ENCODE data around the gene RAPGEF4. TPM values are rescaled to one million over a fixed set of nuclear protein-coding genes. Genes with fewer than 3 reads are reported as not detected.

The RAPGEF4 gene
- total RNA-seq, 1 donor from 2014 or later: 0.57 TPM

- Mint-ChIP-seq H3K27me3 (ENCODE audit: low read depth) (no peaks in the 10 kb centered on the region), H3K36me3 (ENCODE audit: low read depth) (no peaks in the 10 kb centered on the region), H3K9me3 (ENCODE audit: low read depth) (no peaks in the 10 kb centered on the region), H3K27ac (ENCODE audit: unreplicated experiment) (no peak overlapping the region), H3K4me3 (ENCODE audit: unreplicated experiment) (no peak overlapping the region), H3K4me1 (ENCODE audit: low read depth) (peaks cover 8% of the 10 kb centered on the region)
- no peak for TF ChIP-seq CTCF (IDR thresholded peaks at IDR 0.05)
- no peak for DNase-seq (ENCODE audit: low spot score)
These were observed 103.8 kb downstream of the RAPGEF4 start for GRCh38 chr2:172839446-172839845.

DNA sequence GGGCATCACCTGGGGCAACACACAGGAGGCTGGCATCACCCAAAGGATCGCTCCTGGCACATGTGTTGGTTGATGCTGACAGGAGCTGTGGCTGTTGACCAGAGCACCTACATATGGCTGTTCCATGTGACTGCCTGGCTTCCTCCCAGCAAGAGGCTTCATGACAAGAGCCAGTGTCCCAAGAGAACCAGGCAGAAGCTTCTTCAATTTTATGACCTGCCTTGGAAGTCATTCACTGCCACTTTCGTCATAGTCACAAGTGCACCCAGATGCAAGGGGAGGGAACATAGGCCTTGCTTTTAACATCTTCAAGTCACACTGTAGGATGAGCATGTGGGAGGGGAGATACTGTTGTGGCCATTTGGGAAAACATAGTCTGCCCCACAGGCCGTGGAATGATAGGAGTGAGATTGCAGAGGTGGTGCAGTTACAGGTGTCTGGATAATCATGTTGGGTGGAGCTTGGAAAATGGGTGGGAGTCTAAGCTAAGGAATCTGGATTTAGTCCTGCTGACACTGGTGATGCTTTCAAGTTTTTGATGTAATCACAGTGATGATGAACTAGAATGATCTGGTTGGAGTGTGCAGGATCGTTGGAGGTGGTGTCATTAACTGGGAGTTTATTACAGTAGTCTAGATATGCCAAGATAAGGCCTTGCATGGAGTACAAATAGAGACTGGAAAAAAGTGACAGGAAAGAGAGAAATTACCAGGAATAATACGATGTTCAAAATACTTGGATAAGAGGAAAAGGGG, 107.0 kb downstream of the RAPGEF4 start:
- H3K4me3 Mint-ChIP-seq (ENCODE audit: unreplicated experiment): no peak overlapping the region
- no peaks in the 10 kb centered on the region for H3K4me1 Mint-ChIP-seq (ENCODE audit: low read depth)
- no peak for TF ChIP-seq CTCF (IDR thresholded peaks at IDR 0.05)
- no peaks in the 10 kb centered on the region for H3K36me3 Mint-ChIP-seq (ENCODE audit: low read depth)
- H3K27ac Mint-ChIP-seq (ENCODE audit: unreplicated experiment): no peak overlapping the region
- DNase-seq (ENCODE audit: low spot score): no peak
- H3K9me3 Mint-ChIP-seq (ENCODE audit: low read depth): no peaks in the 10 kb centered on the region
- no peaks in the 10 kb centered on the region for H3K27me3 Mint-ChIP-seq (ENCODE audit: low read depth)

DNA sequence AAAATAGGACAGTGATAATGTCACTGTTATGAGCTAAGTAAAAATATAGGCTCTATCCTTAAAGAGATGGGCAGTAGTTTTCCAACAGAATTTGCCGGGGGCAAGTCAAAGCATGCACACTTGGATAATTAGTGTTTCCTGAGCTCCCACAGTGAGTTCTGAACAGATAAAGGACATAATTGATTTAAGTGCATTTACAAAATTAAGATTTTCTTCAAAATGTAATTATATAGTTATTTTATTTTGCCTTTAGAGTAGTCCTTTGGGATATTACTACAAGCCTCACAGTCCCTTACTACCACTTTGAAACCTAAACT, 107.6 kb downstream of the RAPGEF4 start:
- H3K4me3 Mint-ChIP-seq (ENCODE audit: unreplicated experiment): no peak overlapping the region
- H3K4me1 Mint-ChIP-seq (ENCODE audit: low read depth): no peaks in the 10 kb centered on the region
- no peaks in the 10 kb centered on the region for H3K9me3 Mint-ChIP-seq (ENCODE audit: low read depth)
- TF ChIP-seq CTCF (IDR thresholded peaks at IDR 0.05): no peak
- H3K27me3 Mint-ChIP-seq (ENCODE audit: low read depth): no peaks in the 10 kb centered on the region
- no peak for DNase-seq (ENCODE audit: low spot score)
- H3K36me3 Mint-ChIP-seq (ENCODE audit: low read depth): no peaks in the 10 kb centered on the region
- H3K27ac Mint-ChIP-seq (ENCODE audit: unreplicated experiment): no peak overlapping the region

- no peaks in the 10 kb centered on the region for H3K9me3 Mint-ChIP-seq (ENCODE audit: low read depth)
- no peaks in the 10 kb centered on the region for H3K27me3 Mint-ChIP-seq (ENCODE audit: low read depth)
- H3K4me1 Mint-ChIP-seq (ENCODE audit: low read depth): no peaks in the 10 kb centered on the region
- H3K36me3 Mint-ChIP-seq (ENCODE audit: low read depth): no peaks in the 10 kb centered on the region
- no peak for DNase-seq (ENCODE audit: low spot score)
- H3K4me3 Mint-ChIP-seq (ENCODE audit: unreplicated experiment): no peak overlapping the region
- TF ChIP-seq CTCF (IDR thresholded peaks at IDR 0.05): no peak
- no peak overlapping the region for H3K27ac Mint-ChIP-seq (ENCODE audit: unreplicated experiment)
These were observed 108.5 kb downstream of the RAPGEF4 start for GRCh38 chr2:172843902-172844715.

- no peaks in the 10 kb centered on the region for H3K27me3 Mint-ChIP-seq (ENCODE audit: low read depth)
- H3K27ac Mint-ChIP-seq (ENCODE audit: unreplicated experiment): no peak overlapping the region
- H3K4me1 Mint-ChIP-seq (ENCODE audit: low read depth): no peaks in the 10 kb centered on the region
- H3K4me3 Mint-ChIP-seq (ENCODE audit: unreplicated experiment): no peak overlapping the region
- H3K9me3 Mint-ChIP-seq (ENCODE audit: low read depth): no peaks in the 10 kb centered on the region
- no peak for DNase-seq (ENCODE audit: low spot score)
- H3K36me3 Mint-ChIP-seq (ENCODE audit: low read depth): no peaks in the 10 kb centered on the region
- no peak for TF ChIP-seq CTCF (IDR thresholded peaks at IDR 0.05)
These were observed 109.5 kb downstream of the RAPGEF4 start for GRCh38 chr2:172845028-172845630.
